Lower leg skin (tissue), 4 donors: ENCODE results near the gene R3HDM4. TPM values are rescaled to one million over a fixed set of nuclear protein-coding genes. Genes with fewer than 3 reads are reported as not detected.

ENCODE experiments used
- DNase-seq, 2 donors: peaks; one replicate each; pipeline ENCODE4 v3.0.0-alpha.2; 2019; ENCODE audit warnings: low spot score in 2 of 2
- H3K4me3 ChIP-seq: fragments of 200-600 bp; sonication (generic); 2 replicates; pipeline ENCODE4 v1.5.1; 2017; ENCODE audit warnings: mild to moderate bottlenecking, low read depth; ENCODE audit not compliant: poor library complexity, severe bottlenecking
- POLR2A ChIP-seq, 2 donors: fragments of 450-650 bp; IDR thresholded peaks; one replicate each; pipeline ENCODE4 v1.6.1; 2016 to 2017; ENCODE audit warnings: antibody characterized with exemption in 2 of 2, mild to moderate bottlenecking in 1 of 2, moderate library complexity in 1 of 2
- WGBS, 2 donors: methylation state at CpG; one replicate each; pipeline ENCODE4 v1.1.5; 2018; 5-methylcytosine and 5-hydroxymethylcytosine counted together
- intact Hi-C: fragments of 100-400 bp; cut with DNase I; formaldehyde crosslinking; loops from one replicate; pipeline ENCODE4 v1.15.0; 2023; ENCODE audit warnings: low total_unique reads
- total RNA-seq, 4 donors: library from RNA; depleted of rRNA; stranded (reverse); fragments of >200 nt; gene quantifications; one replicate each; pipeline ENCODE4 v1.1.0, GENCODE V29; 2016
- TF ChIP-seq, protein P1 (sequence below), 3 donors: fragments of 450-650 bp; IDR thresholded peaks; one replicate each; pipeline ENCODE4 v1.5.1; 2016; ENCODE audit warnings: antibody characterized with exemption in 3 of 3, mild to moderate bottlenecking in 3 of 3, moderate library complexity in 2 of 3

R3HDM4 gene
- total RNA-seq, 4 donors from 2014 or later = 58.1 to 75.6 (median 65.8) TPM

DNA sequence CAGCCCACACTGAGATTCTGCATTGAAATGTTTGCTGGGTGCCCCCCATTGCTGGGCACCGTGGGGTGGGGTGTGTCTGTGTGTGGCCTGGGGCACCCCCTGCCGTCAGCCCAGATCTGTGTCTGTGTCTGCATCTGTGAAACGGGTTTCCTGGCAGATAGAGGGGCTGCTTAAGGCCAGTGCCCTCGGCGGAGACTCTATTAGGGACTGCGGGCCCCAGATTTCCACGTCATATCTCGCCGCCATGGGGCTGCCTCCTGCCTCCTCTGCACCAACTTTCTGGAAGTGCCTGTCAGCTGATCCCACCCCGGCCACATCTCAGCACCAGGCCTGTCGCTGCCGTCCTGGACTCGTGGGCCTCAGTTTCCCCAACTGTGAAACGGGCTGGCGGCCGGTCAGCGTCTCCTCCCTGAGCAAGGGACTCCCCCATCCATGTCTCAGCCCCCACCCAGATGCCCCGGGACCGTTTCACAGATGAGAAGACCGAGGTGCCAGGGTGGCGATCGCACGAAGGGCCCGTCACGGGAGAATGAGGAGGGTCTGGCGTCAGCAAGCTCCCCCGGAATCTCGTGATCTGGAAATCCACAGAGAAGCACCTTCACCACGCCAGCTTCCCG lies 34.2 kb upstream of the R3HDM4 start:
- WGBS, 2 donors = 86 to 90% methylated on average over 30 of the region's 30 CpGs
- H3K4me3 ChIP-seq = no peak overlapping the region
- no peak for TF ChIP-seq POLR2A (IDR thresholded peaks at IDR 0.05)
- TF ChIP-seq, protein P1, sequence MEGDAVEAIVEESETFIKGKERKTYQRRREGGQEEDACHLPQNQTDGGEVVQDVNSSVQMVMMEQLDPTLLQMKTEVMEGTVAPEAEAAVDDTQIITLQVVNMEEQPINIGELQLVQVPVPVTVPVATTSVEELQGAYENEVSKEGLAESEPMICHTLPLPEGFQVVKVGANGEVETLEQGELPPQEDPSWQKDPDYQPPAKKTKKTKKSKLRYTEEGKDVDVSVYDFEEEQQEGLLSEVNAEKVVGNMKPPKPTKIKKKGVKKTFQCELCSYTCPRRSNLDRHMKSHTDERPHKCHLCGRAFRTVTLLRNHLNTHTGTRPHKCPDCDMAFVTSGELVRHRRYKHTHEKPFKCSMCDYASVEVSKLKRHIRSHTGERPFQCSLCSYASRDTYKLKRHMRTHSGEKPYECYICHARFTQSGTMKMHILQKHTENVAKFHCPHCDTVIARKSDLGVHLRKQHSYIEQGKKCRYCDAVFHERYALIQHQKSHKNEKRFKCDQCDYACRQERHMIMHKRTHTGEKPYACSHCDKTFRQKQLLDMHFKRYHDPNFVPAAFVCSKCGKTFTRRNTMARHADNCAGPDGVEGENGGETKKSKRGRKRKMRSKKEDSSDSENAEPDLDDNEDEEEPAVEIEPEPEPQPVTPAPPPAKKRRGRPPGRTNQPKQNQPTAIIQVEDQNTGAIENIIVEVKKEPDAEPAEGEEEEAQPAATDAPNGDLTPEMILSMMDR (IDR thresholded peaks at IDR 0.05) = no peak
- intact Hi-C loops = no loop called here
- DNase-seq = no peak

DNA sequence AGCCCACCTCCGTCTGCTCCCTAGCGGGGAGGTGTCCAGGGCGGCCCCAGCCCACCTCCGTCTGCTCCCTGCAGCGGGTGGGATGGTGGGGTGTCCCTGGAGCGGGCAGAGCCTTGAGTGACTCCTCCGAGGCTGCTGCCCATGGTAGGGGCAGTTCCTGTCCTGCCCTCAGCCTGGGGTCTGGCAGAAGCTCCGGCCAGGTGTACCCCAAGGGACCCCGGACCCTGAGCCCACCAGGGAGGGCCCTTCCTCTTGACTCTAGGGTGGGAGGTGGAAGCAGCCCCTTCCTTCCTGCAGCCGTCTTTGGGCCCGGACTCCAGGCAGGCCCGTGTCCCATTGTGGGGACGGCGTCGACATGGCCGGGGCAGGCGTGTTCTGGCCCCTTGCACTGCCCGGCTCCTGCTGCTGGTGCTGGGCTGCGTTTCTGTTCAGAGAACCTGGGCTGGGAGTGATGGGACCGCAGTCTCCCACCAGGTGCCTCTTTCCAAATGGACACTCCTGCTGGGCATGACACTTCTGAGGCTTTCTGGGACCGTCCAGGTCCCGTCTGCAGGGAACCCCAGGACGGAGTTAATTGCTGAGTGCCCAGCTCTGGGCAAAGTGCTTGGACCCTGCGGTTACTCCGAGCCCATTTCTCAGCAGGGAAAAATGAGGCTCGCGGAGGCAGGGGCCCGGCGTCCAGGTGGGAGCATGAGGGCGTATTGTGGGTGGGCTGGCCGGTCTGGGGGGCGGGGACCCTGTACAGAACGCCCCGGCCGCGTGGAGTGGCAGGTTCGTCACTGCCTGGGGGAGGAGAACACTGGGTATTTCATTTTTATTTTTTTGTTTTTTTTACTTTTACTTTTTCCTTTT lies 32.6 kb upstream of the R3HDM4 start:
- WGBS, 2 donors = 85 to 92% methylated on average over 20 to 34 of the region's 37 CpGs
- no peak for DNase-seq
- intact Hi-C loops = no loop called here
- TF ChIP-seq, protein P1 (IDR thresholded peaks at IDR 0.05) = no peak
- TF ChIP-seq POLR2A (IDR thresholded peaks at IDR 0.05) = no peak
- no peak overlapping the region for H3K4me3 ChIP-seq

- intact Hi-C loops = no loop called here
- TF ChIP-seq, protein P1 (IDR thresholded peaks at IDR 0.05) = no peak
- TF ChIP-seq POLR2A (IDR thresholded peaks at IDR 0.05) = no peak
- 42 to 62% methylated on average over 21 to 22 of the region's 22 CpGs for WGBS, 2 donors
- DNase-seq = no peak
- no peak overlapping the region for H3K4me3 ChIP-seq
Measured at GRCh38 chr19:944663-945241, 31.7 kb upstream of the R3HDM4 start.

- TF ChIP-seq, protein P1 (IDR thresholded peaks at IDR 0.05) = no peak
- no peak for TF ChIP-seq POLR2A (IDR thresholded peaks at IDR 0.05)
- no peak overlapping the region for H3K4me3 ChIP-seq
- intact Hi-C loops = no loop called here
- WGBS, 2 donors = 53 to 58% methylated on average over 6 to 24 of the region's 27 CpGs
- DNase-seq = no peak
Measured at GRCh38 chr19:944171-944567, 31.1 kb upstream of the R3HDM4 start.

DNA sequence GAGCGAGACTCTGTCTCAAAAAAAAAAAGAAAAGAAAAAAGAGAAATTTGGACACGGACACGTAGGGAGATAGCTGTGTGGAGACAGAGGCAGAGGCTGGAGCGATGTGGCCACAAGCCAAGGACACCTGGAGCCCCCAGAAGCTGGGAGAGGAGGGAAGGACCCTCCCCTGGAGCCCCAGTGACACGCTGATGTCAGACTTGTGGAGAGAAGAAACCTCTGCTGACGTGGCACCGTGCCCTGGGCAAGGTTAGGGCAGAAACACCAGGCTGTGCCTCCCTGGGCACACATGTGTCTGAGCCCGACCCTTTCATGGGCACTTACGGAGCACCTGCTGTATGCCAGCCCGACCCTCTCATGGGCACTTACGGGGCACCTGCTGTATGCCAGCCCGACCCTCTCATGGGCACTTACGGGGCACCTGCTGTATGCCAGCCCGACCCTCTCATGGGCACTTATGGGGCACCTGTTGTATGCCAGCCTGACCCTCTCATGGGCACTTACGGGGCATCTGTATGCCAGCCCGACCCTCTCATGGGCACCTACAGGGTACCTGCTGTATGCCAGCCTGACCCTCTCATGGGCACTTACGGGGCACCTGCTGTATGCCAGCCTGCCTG lies 30.6 kb upstream of the R3HDM4 start:
- no peak for DNase-seq
- intact Hi-C loops = no loop called here
- 84 to 95% methylated on average over 16 to 17 of the region's 17 CpGs for WGBS, 2 donors
- H3K4me3 ChIP-seq = no peak overlapping the region
- TF ChIP-seq POLR2A (IDR thresholded peaks at IDR 0.05) = no peak
- TF ChIP-seq, protein P1 (IDR thresholded peaks at IDR 0.05) = no peak
